Breast epithelium (tissue), 4 donors: ENCODE data around the gene PRSS2. TPM values are rescaled to one million over a fixed set of nuclear protein-coding genes. Genes with fewer than 3 reads are reported as not detected.
"Not testable (repeated sequence)": the region's sequence is repeated elsewhere in the genome, so short reads cannot be mapped to it uniquely, and the experiment has no call there.

Experiments used
- DNase-seq, 2 donors: peaks; one replicate each; pipeline ENCODE4 v3.0.0-alpha.2; 2019; ENCODE audit warnings: low spot score in 2 of 2
- H3K27ac ChIP-seq, 2 donors: fragments of 200-600 bp; sonication (generic) in 1 of 2; one replicate each; pipeline ENCODE4 v1.5.1; 2016 to 2019; ENCODE audit warnings: mild to moderate bottlenecking in 1 of 2
- H3K27me3 ChIP-seq, 2 donors: fragments of 200-600 bp; sonication (generic) in 1 of 2; one replicate each; pipeline versions ENCODE4 v1.5.1 to v1.6.0; 2017 to 2019; ENCODE audit warnings: control low read depth in 1 of 2, mild to moderate bottlenecking in 1 of 2
- H3K36me3 ChIP-seq: fragments of 200-600 bp; one replicate; pipeline ENCODE4 v1.5.1; 2019
- H3K4me1 ChIP-seq, 2 donors: fragments of 200-600 bp; sonication (generic); one replicate each; pipeline ENCODE4 v1.5.1; 2016 to 2019; ENCODE audit warnings: control low read depth in 1 of 2
- H3K4me3 ChIP-seq, 3 donors: fragments of 200-600 bp; sonication (generic); 1 replicate in 2 of 3; 2 replicates in 1 of 3; pipeline ENCODE4 v1.5.1; 2016 to 2019; ENCODE audit warnings: mild to moderate bottlenecking in 3 of 3, moderate library complexity in 2 of 3
- H3K9me3 ChIP-seq, 2 donors: fragments of 200-600 bp; sonication (generic) in 1 of 2; one replicate each; pipeline ENCODE4 v1.5.1; 2016 to 2019; ENCODE audit warnings: control low read depth in 1 of 2
- CTCF ChIP-seq, 3 donors: fragments of 450-650 bp; IDR thresholded peaks; one replicate each; pipeline ENCODE4 v1.5.1; 2016 to 2017; ENCODE audit warnings: antibody characterized with exemption in 3 of 3, mild to moderate bottlenecking in 3 of 3, moderate library complexity in 3 of 3
- POLR2A ChIP-seq: fragments of 450-650 bp; IDR thresholded peaks from one replicate; pipeline ENCODE4 v1.6.1; 2016; ENCODE audit warnings: antibody characterized with exemption, mild to moderate bottlenecking, moderate library complexity
- POLR2AphosphoS5 ChIP-seq, 3 donors: sonication (generic); formaldehyde crosslinking; IDR thresholded peaks; one replicate each; pipeline ENCODE4 v1.6.1; 2017; ENCODE audit warnings: antibody characterized with exemption in 3 of 3
- intact Hi-C: fragments of 100-400 bp; cut with DNase I; formaldehyde crosslinking; loops from one replicate; pipeline ENCODE4 v1.15.1; 2023; ENCODE audit warnings: low total_unique reads
- total RNA-seq, 3 donors: library from RNA; depleted of rRNA; stranded (reverse); fragments of >200 nt; gene quantifications; one replicate each; pipeline ENCODE4 v1.1.0, GENCODE V29; 2016

The PRSS2 gene
- total RNA-seq, 3 donors from 2014 or later = not detected

- H3K27ac ChIP-seq = no peak overlapping the region
- no peak overlapping the region for H3K4me3 ChIP-seq
- H3K36me3 ChIP-seq = no peaks in the 10 kb centered on the region
- H3K9me3 ChIP-seq = no peaks in the 10 kb centered on the region
- intact Hi-C loops = no loop called here
- no peaks in the 10 kb centered on the region for H3K4me1 ChIP-seq
- DNase-seq = no peak
- H3K27me3 ChIP-seq = no peaks in the 10 kb centered on the region
- TF ChIP-seq POLR2AphosphoS5 (IDR thresholded peaks at IDR 0.05) = no peak
- no peak for TF ChIP-seq POLR2A
- TF ChIP-seq CTCF (IDR thresholded peaks at IDR 0.05) = no peak
Measured at GRCh38 chr7:142772673-142773072, 1.9 kb downstream of the PRSS2 start.

DNA sequence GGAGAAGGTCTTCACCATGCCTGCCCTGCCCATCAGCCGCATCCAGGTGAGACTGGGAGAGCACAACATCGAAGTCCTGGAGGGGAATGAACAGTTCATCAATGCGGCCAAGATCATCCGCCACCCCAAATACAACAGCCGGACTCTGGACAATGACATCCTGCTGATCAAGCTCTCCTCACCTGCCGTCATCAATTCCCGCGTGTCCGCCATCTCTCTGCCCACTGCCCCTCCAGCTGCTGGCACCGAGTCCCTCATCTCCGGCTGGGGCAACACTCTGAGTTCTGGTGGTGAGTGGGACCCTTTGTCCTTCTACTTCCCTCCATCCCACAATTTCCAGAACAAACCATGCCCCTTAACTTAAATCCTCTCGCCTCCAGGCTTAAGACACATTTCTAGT lies 2.5 kb downstream of the PRSS2 start:
- no peaks in the 10 kb centered on the region for H3K27me3 ChIP-seq
- no peak overlapping the region for H3K4me3 ChIP-seq
- no peak for DNase-seq
- H3K4me1 ChIP-seq = no peaks in the 10 kb centered on the region
- no peak for TF ChIP-seq POLR2AphosphoS5 (IDR thresholded peaks at IDR 0.05)
- no peaks in the 10 kb centered on the region for H3K36me3 ChIP-seq
- no peak overlapping the region for H3K27ac ChIP-seq
- no peaks in the 10 kb centered on the region for H3K9me3 ChIP-seq
- intact Hi-C loops = no loop called here

DNA sequence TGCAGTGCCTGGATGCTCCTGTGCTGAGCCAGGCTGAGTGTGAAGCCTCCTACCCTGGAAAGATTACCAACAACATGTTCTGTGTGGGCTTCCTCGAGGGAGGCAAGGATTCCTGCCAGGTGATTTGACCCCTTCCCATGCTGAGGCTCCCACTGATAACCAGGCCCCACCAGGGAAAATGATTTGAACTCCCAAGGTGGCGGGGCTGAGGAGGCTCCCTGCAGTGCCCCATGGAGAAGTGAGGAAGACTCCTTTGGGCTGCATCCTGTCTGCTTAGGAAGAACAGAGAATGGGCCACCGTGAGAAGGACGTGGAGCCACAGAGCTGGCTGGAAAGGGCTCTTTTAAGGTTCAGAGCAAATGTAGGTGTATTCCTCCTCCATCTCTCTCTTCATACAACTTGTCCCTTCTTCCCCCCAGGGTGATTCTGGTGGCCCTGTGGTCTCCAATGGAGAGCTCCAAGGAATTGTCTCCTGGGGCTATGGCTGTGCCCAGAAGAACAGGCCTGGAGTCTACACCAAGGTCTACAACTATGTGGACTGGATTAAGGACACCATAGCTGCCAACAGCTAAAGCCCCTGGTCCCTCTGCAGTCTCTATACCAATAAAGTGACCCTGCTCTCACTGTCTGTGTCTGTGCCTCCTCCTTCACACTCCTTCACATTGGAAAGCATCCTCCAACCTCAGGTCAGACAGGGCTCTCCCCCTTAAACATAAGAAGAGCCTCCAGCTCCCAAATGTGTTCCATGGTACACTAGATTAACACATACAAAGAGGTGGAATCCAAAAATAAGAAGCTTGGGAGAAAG lies 3.4 kb downstream of the PRSS2 start:
- no peaks in the 10 kb centered on the region for H3K9me3 ChIP-seq
- DNase-seq = no peak
- intact Hi-C loops = no loop called here
- no peaks in the 10 kb centered on the region for H3K4me1 ChIP-seq
- no peak overlapping the region for H3K4me3 ChIP-seq
- no peaks in the 10 kb centered on the region for H3K36me3 ChIP-seq
- TF ChIP-seq CTCF (IDR thresholded peaks at IDR 0.05) = no peak
- H3K27ac ChIP-seq = no peak overlapping the region
- H3K27me3 ChIP-seq = no peaks in the 10 kb centered on the region

DNA sequence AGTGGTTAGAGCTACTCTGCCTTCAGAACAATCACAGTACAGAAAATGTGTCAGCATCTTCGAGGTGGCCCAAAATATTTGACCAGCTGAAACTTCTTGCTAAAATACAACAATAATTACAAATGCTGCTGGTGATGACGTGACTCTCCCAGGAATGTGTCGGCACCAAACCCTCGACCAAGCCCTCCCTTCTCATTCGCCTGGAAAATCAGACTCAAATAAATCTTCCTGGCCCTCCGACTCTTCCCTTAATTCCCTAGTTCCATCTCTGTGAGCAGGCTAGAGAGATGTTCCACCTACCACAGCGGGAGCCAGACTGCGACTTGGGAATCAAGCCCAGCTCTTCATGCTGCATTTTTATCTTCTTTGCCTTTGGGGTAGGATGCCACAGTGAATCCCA lies 4.1 kb downstream of the PRSS2 start:
- intact Hi-C loops = no loop called here
- H3K4me3 ChIP-seq = no peak overlapping the region
- H3K9me3 ChIP-seq = no peaks in the 10 kb centered on the region
- no peak overlapping the region for H3K27ac ChIP-seq
- TF ChIP-seq POLR2A = no peak
- TF ChIP-seq CTCF (IDR thresholded peaks at IDR 0.05) = no peak
- TF ChIP-seq POLR2AphosphoS5 (IDR thresholded peaks at IDR 0.05) = no peak
- H3K36me3 ChIP-seq = no peaks in the 10 kb centered on the region
- no peaks in the 10 kb centered on the region for H3K27me3 ChIP-seq
- H3K4me1 ChIP-seq = no peaks in the 10 kb centered on the region
- no peak for DNase-seq

DNA sequence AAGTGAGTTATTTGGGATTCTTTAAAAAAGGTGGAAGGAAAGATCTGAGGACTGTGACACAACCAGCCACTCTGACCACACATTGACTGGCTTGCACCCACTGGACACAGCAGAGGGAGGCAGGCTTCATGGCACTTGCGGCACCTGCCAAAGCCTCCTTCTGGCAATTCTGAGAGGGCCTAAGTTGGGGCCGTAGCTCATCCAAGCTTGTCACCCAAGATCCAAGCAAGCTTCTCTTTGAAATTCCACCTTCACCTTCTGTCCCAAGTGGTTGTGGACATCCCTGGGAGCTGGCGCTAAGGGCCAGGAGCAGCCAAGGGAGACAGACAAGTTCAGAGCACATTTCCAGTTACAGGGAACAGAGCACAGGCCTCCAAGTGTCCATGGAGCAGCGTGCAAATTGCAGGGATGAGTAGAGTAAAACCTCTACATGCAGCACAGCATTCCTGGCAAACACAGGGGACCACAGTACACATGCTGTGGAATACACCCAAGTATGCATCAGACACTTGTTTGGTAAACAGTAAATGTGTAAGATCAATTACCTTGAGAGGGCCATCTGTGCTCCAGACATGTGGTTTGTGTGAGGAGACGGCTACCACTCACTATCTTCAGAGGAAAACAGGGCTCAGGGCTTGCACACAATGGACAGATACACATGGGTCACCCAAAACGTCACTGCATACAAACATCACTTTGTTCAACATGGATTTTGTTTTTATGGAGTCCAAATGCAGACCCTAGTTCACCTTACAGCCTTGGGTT lies 4.8 kb downstream of the PRSS2 start:
- H3K9me3 ChIP-seq, H3K4me1 ChIP-seq, intact Hi-C loops, H3K4me3 ChIP-seq, H3K27ac ChIP-seq, DNase-seq, H3K27me3 ChIP-seq, H3K36me3 ChIP-seq: not testable (repeated sequence)

GRCh38 chr7:142776206-142776844 lies 5.6 kb downstream of the PRSS2 start:
- Histone ChIP-seq H3K27ac (no peak overlapping the region), H3K4me1 (no peaks in the 10 kb centered on the region), H3K4me3 (no peak overlapping the region), H3K27me3 (no peaks in the 10 kb centered on the region), H3K36me3 (no peaks in the 10 kb centered on the region), H3K9me3 (no peaks in the 10 kb centered on the region)
- intact Hi-C loops = no loop called here
- TF ChIP-seq POLR2AphosphoS5 (IDR thresholded peaks at IDR 0.05) (no peak), POLR2A (no peak), CTCF (IDR thresholded peaks at IDR 0.05) (no peak)
- no peak for DNase-seq

GRCh38 chr7:142776845-142777225 lies 6.1 kb downstream of the PRSS2 start:
- H3K27ac ChIP-seq, H3K4me3 ChIP-seq, H3K9me3 ChIP-seq, H3K27me3 ChIP-seq, intact Hi-C loops, H3K36me3 ChIP-seq, H3K4me1 ChIP-seq, DNase-seq: not testable (repeated sequence)
